CD4-positive, CD25-positive, alpha-beta regulatory T cell (primary cell): ENCODE measurements around the gene OPRD1. TPM values are rescaled to one million over a fixed set of nuclear protein-coding genes. Genes with fewer than 3 reads are reported as not detected.
"Not testable (repeated sequence)": the region's sequence is repeated elsewhere in the genome, so short reads cannot be mapped to it uniquely, and the experiment has no call there.

Experiments
- ATAC-seq, 2 donors: fragments of 150-1000 bp; cut with Tn5 transposase; one replicate each; pipeline ENCODE4 v1.10.0; 2021; ENCODE audit warnings: low read depth in 2 of 2, moderate number of reproducible peaks in 2 of 2, moderate library complexity in 1 of 2
- DNase-seq, 3 donors: peaks; one replicate each; pipeline versions ENCODE4 v3.0.0 to v3.0.0-alpha.2; 2012 to 2022; ENCODE audit warnings: mixed read lengths in 1 of 3
- H3K27ac ChIP-seq: one replicate; pipeline ENCODE4 v1.7.0; 2013; ENCODE audit warnings: mild to moderate bottlenecking, low read length; ENCODE audit not compliant: insufficient read depth, poor library complexity, severe bottlenecking
- H3K27me3 ChIP-seq: one replicate; pipeline ENCODE4 v1.7.0; 2013; ENCODE audit warnings: low read length; ENCODE audit not compliant: control insufficient read depth, insufficient read depth
- H3K36me3 ChIP-seq: one replicate; pipeline ENCODE4 v1.7.0; 2013; ENCODE audit warnings: mild to moderate bottlenecking, low read length, moderate library complexity; ENCODE audit not compliant: control insufficient read depth, insufficient read depth
- H3K4me1 ChIP-seq: 2 replicates; pipeline ENCODE4 v1.7.0; 2013; ENCODE audit warnings: mild to moderate bottlenecking, low read length; ENCODE audit not compliant: insufficient read depth, control insufficient read depth, poor library complexity, severe bottlenecking
- H3K4me3 ChIP-seq: one replicate; pipeline ENCODE4 v1.7.0; 2013; ENCODE audit warnings: low read depth, mild to moderate bottlenecking, low read length, moderate library complexity
- H3K9me3 ChIP-seq, 2 experiments: 1 replicate in 1 of 2; 2 replicates in 1 of 2; pipeline ENCODE4 v1.7.0; 2013; ENCODE audit warnings: low read length in 2 of 2, mild to moderate bottlenecking in 1 of 2, moderate library complexity in 1 of 2; ENCODE audit not compliant: control insufficient read depth in 2 of 2
- H3K27ac Mint-ChIP-seq, 3 donors: one replicate each; pipeline ENCODE4 v1.8.0; 2020 to 2022; ENCODE audit warnings: mild to moderate bottlenecking in 3 of 3, mixed read lengths in 3 of 3, moderate library complexity in 2 of 3
- H3K27me3 Mint-ChIP-seq: one replicate; pipeline ENCODE4 v1.8.0; 2022; ENCODE audit warnings: mild to moderate bottlenecking, mixed read lengths
- H3K36me3 Mint-ChIP-seq: one replicate; pipeline ENCODE4 v1.8.0; 2020; ENCODE audit warnings: mixed read lengths
- H3K4me1 Mint-ChIP-seq, 4 donors: one replicate each; pipeline ENCODE4 v1.8.0; 2020 to 2022; ENCODE audit warnings: mixed read lengths in 4 of 4, mild to moderate bottlenecking in 1 of 4
- H3K4me3 Mint-ChIP-seq, 4 donors: one replicate each; pipeline ENCODE4 v1.8.0; 2020 to 2022; ENCODE audit warnings: mild to moderate bottlenecking in 4 of 4, mixed read lengths in 4 of 4, moderate library complexity in 3 of 4
- H3K9me3 Mint-ChIP-seq, 7 donors: one replicate each; pipeline ENCODE4 v1.8.0; 2020 to 2022; ENCODE audit warnings: mixed read lengths in 7 of 7, mild to moderate bottlenecking in 3 of 7, moderate library complexity in 2 of 7
- polyA plus RNA-seq, 4 donors: library from polyadenylated mRNA; unstranded; fragments of 300-500 nt; fragmentation: Illumina TruSeq; gene quantifications; one replicate each; pipeline ENCODE4 v1.2.3, GENCODE V29; 2021
- total RNA-seq: library from RNA; stranded (reverse); gene quantifications from one replicate; pipeline ENCODE4 v1.2.3, GENCODE V29; 2022

The OPRD1 gene
- total and polyA plus RNA-seq, 5 donors from 2014 or later: 0.02 TPM; not detected in 4

GRCh38 chr1:28865997-28866650 is 54.2 kb downstream of the OPRD1 start:
- no peaks in the 10 kb centered on the region for H3K4me1 ChIP-seq
- no peak overlapping the region for H3K27ac ChIP-seq
- Mint-ChIP-seq H3K27me3 (peaks cover 9% of the 10 kb centered on the region), H3K4me3 (no peak overlapping the region), H3K36me3 (no peaks in the 10 kb centered on the region), H3K4me1 (no peaks in the 10 kb centered on the region), H3K27ac (peak overlapping the region in 1 of 3 donors; percentile 0), H3K9me3 (no peaks in the 10 kb centered on the region)
- no peak overlapping the region for H3K4me3 ChIP-seq
- H3K27me3 ChIP-seq: no peaks in the 10 kb centered on the region
- DNase-seq (no peak), ATAC-seq (no peak)
- H3K36me3 ChIP-seq: no peaks in the 10 kb centered on the region
- H3K9me3 ChIP-seq: no peaks in the 10 kb centered on the region

GRCh38 chr1:28867850-28868249 is 55.9 kb downstream of the OPRD1 start:
- no peak overlapping the region for H3K4me3 ChIP-seq
- Mint-ChIP-seq H3K9me3 (no peaks in the 10 kb centered on the region), H3K4me3 (no peak overlapping the region), H3K4me1 (no peaks in the 10 kb centered on the region), H3K36me3 (no peaks in the 10 kb centered on the region), H3K27ac (peak overlapping the region in 2 of 3 donors; percentile 22 to 87), H3K27me3 (peaks cover 15% of the 10 kb centered on the region)
- H3K27ac ChIP-seq: no peak overlapping the region
- no peaks in the 10 kb centered on the region for H3K4me1 ChIP-seq
- H3K27me3 ChIP-seq: no peaks in the 10 kb centered on the region
- H3K36me3 ChIP-seq: no peaks in the 10 kb centered on the region
- H3K9me3 ChIP-seq: no peaks in the 10 kb centered on the region
- no peak for DNase-seq
- no peak for ATAC-seq

GRCh38 chr1:28869952-28870351 is 58.0 kb downstream of the OPRD1 start:
- Mint-ChIP-seq H3K27ac (no peak overlapping the region), H3K9me3 (no peaks in the 10 kb centered on the region), H3K27me3 (peaks cover 16% of the 10 kb centered on the region), H3K4me1 (no peaks in the 10 kb centered on the region), H3K36me3 (no peaks in the 10 kb centered on the region), H3K4me3 (no peak overlapping the region)
- no peaks in the 10 kb centered on the region for H3K9me3 ChIP-seq
- no peak overlapping the region for H3K4me3 ChIP-seq
- H3K4me1 ChIP-seq: no peaks in the 10 kb centered on the region
- H3K27me3 ChIP-seq: no peaks in the 10 kb centered on the region
- H3K36me3 ChIP-seq: no peaks in the 10 kb centered on the region
- no peak overlapping the region for H3K27ac ChIP-seq
- no peak for DNase-seq
- ATAC-seq: no peak

- Histone ChIP-seq H3K36me3 (no peaks in the 10 kb centered on the region), H3K4me1 (no peaks in the 10 kb centered on the region), H3K27me3 (no peaks in the 10 kb centered on the region), H3K9me3 (no peaks in the 10 kb centered on the region), H3K4me3 (no peak overlapping the region), H3K27ac (no peak overlapping the region)
- no peaks in the 10 kb centered on the region for H3K4me1 Mint-ChIP-seq
- no peaks in the 10 kb centered on the region for H3K9me3 Mint-ChIP-seq
- peaks cover 22% of the 10 kb centered on the region for H3K27me3 Mint-ChIP-seq
- ATAC-seq: no peak
- no peak overlapping the region for H3K27ac Mint-ChIP-seq
- DNase-seq: no peak
- no peaks in the 10 kb centered on the region for H3K36me3 Mint-ChIP-seq
- H3K4me3 Mint-ChIP-seq: no peak overlapping the region
These were observed 59.8 kb downstream of the OPRD1 start for GRCh38 chr1:28871631-28872401.

GRCh38 chr1:28875134-28875533 is 63.2 kb downstream of the OPRD1 start:
- not testable (repeated sequence) for H3K4me1 Mint-ChIP-seq, ATAC-seq, H3K4me1 ChIP-seq

GRCh38 chr1:28877132-28877781 is 65.3 kb downstream of the OPRD1 start:
- DNase-seq: peak; percentile 66 to 79 (median 72)
- Histone ChIP-seq H3K27me3 (no peaks in the 10 kb centered on the region), H3K27ac (no peak overlapping the region), H3K4me1 (peaks cover 5% of the 10 kb centered on the region), H3K4me3 (no peak overlapping the region), H3K9me3 (no peaks in the 10 kb centered on the region), H3K36me3 (no peaks in the 10 kb centered on the region)
- Mint-ChIP-seq H3K27me3 (peaks cover 27% of the 10 kb centered on the region), H3K4me1 (peaks cover 0 to 11% (median 7%) of the 10 kb centered on the region in 4 donors), H3K36me3 (no peaks in the 10 kb centered on the region), H3K4me3 (no peak overlapping the region), H3K9me3 (no peaks in the 10 kb centered on the region), H3K27ac (no peak overlapping the region)
- ATAC-seq: peak; percentile 76

More at GRCh38 chr1:28875134-28875533, 63.2 kb downstream of the OPRD1 start:
- not testable (repeated sequence) for H3K9me3 ChIP-seq, DNase-seq, H3K4me3 Mint-ChIP-seq, H3K27ac Mint-ChIP-seq, H3K36me3 ChIP-seq, H3K4me3 ChIP-seq, H3K27ac ChIP-seq, H3K36me3 Mint-ChIP-seq, H3K9me3 Mint-ChIP-seq, H3K27me3 ChIP-seq
- peaks cover 30% of the 10 kb centered on the region for H3K27me3 Mint-ChIP-seq

GRCh38 chr1:28878796-28879195 is 66.8 kb downstream of the OPRD1 start:
- no peaks in the 10 kb centered on the region for H3K27me3 ChIP-seq
- DNase-seq (no peak), ATAC-seq (no peak)
- no peak overlapping the region for H3K4me3 ChIP-seq
- H3K27ac ChIP-seq: no peak overlapping the region
- Mint-ChIP-seq H3K9me3 (no peaks in the 10 kb centered on the region), H3K27me3 (peaks cover 20% of the 10 kb centered on the region), H3K27ac (peak overlapping the region in 1 of 3 donors; percentile 15), H3K36me3 (no peaks in the 10 kb centered on the region), H3K4me3 (no peak overlapping the region), H3K4me1 (peaks cover 0 to 22% (median 13%) of the 10 kb centered on the region in 4 donors)
- H3K36me3 ChIP-seq: no peaks in the 10 kb centered on the region
- H3K4me1 ChIP-seq: peaks cover 7% of the 10 kb centered on the region
- no peaks in the 10 kb centered on the region for H3K9me3 ChIP-seq
